Lower leg skin (tissue), 3 donors: ENCODE measurements around the gene TXNRD2.

ENCODE experiments used
- POLR2A ChIP-seq, 2 donors: fragments of 450-650 bp; IDR thresholded peaks; one replicate each; pipeline ENCODE4 v1.6.1; 2016 to 2017; ENCODE audit warnings: antibody characterized with exemption in 2 of 2, mild to moderate bottlenecking in 1 of 2, moderate library complexity in 1 of 2
- TF ChIP-seq, protein P1 (sequence below), 3 donors: fragments of 450-650 bp; IDR thresholded peaks; one replicate each; pipeline ENCODE4 v1.5.1; 2016; ENCODE audit warnings: antibody characterized with exemption in 3 of 3, mild to moderate bottlenecking in 3 of 3, moderate library complexity in 2 of 3

DNA sequence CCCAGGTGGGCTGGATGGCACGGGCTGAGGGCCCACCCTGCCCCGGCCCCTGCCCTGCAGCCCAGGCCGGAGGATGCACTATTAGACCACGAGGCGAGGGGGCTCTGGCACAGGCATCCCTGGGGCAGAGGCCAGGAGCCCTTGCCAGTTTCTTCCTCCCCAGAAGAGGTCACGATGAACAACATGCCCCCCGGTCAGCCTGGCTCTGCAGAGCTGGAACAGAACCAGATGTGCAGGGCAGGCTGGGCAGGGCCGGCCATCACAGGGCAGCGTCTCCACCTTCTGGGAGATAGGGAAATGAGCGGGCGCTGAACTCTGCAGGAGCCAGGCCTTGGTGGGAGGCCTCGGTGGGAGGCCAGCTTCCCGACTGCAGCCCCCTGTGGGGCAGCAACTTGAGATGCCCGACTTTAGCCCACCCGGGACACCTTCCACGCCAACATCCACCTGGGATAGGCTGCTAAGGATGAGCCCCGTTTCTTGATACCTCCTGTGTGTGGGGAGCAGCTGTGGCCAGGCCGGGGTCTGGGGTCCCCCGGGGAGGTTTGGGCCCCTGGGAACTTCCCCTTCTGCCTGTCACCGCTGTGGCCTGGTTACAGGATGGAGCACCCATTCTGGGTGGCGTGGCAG lies 65.2 kb downstream of the TXNRD2 start:
- TF ChIP-seq, protein P1, sequence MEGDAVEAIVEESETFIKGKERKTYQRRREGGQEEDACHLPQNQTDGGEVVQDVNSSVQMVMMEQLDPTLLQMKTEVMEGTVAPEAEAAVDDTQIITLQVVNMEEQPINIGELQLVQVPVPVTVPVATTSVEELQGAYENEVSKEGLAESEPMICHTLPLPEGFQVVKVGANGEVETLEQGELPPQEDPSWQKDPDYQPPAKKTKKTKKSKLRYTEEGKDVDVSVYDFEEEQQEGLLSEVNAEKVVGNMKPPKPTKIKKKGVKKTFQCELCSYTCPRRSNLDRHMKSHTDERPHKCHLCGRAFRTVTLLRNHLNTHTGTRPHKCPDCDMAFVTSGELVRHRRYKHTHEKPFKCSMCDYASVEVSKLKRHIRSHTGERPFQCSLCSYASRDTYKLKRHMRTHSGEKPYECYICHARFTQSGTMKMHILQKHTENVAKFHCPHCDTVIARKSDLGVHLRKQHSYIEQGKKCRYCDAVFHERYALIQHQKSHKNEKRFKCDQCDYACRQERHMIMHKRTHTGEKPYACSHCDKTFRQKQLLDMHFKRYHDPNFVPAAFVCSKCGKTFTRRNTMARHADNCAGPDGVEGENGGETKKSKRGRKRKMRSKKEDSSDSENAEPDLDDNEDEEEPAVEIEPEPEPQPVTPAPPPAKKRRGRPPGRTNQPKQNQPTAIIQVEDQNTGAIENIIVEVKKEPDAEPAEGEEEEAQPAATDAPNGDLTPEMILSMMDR (IDR thresholded peaks at IDR 0.05): no peak
- TF ChIP-seq POLR2A (IDR thresholded peaks at IDR 0.05): no peak
